Measurements from ENCODE around the gene XRCC2. TPM values are rescaled to one million over a fixed set of nuclear protein-coding genes. Genes with fewer than 3 reads are reported as not detected.

The XRCC2 gene
- total RNA-seq, 1 donor, result 2.4 TPM

DNA sequence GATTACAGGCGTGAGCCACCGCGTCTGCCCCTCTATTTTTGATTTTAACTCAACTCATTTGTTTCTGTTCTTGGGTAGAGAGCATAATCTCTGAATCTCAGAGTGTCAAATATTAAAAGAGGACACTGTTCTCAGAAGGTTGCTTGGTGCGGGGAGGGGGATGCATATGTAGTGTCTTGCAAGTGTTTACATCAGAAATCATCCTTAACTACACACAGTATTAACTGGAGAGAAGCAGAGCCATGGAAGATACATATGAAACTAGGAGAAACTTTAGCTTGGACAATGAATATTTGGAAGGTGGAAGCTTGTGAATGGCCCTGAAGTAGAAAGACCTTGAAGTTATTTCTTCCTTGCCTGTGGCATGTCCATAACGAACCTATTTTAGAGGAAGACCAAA is 57.5 kb downstream of the XRCC2 start:
- no peak for DNase-seq (ENCODE audit: low read depth in 2 of 3, low spot score in 2 of 3)

DNA sequence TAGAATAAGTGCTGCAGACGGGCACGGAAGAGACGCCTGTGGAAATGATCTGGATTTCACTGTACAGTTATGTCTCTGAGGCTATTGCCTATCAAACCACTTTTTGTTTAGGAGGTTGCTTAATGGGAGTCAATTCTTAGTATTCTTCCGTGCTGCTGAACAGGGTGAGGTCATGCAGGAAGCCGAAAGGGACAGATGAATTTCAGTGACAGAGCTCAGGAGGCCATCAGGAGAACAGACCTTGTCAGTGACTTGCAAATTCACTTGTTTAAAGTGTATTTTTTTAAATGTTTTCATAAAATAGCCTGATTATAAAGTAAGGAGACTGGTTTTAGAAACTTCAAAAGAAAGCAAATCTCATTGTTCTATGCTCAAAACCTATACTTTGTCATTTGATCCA is 58.9 kb downstream of the XRCC2 start:
- DNase-seq (ENCODE audit: low read depth in 2 of 3, low spot score in 2 of 3), result no peak

DNA sequence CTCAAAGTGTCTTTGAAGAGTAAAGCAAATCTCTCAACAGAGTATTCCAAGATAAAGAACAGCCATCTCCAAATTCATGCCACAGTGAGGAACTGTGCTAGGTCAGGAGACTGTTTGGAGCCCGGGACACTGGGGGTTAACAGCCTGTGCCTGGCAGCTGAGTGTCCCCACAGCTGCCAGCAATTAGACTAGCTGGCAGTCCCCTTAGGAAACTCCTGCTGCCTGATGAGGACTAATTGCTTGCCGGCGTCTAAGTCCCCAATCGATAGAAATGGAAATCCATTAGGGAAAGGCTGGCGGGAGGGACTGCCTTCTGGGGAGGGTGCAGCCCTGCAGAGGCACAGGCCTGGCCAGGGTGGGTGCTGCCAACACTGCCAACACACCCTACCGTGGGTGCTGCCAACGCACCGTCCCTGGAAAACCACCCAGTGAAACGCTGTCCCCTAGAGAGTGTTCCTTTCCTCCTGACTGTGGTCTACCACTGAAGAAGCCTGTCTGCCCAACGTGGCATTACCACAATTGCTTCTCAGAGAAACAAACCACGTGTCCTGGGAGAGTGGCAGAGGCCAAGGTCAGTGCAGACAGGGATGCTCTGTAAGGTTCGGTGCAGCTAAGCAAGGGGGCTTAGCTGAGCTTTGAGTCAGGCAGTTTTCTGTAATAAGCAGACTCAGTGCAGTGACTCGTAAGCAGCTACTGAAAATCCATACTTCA is 60.8 kb downstream of the XRCC2 start:
- DNase-seq (ENCODE audit: low read depth in 2 of 3, low spot score in 2 of 3), result no peak

DNA sequence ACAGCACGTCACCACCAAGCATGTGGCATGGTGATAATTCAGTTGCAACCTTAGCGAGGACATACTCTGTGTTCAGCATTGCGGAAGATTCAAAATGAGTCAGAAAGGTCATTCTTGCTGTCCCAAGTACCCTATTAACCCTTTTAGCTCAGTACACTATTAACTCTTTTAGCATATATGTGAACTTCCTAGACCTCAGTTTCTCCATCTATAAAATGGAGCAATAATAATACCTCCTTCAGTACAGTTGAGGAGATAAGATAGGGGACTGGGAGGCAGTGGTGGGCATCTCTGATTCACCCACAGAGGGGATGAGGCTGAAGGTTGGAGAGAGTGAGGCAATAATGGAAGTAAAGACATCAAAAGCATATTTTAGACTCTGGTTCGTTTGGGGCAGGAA is 67.3 kb downstream of the XRCC2 start:
- DNase-seq (ENCODE audit: low read depth in 2 of 3, low spot score in 2 of 3), result no peak

DNA sequence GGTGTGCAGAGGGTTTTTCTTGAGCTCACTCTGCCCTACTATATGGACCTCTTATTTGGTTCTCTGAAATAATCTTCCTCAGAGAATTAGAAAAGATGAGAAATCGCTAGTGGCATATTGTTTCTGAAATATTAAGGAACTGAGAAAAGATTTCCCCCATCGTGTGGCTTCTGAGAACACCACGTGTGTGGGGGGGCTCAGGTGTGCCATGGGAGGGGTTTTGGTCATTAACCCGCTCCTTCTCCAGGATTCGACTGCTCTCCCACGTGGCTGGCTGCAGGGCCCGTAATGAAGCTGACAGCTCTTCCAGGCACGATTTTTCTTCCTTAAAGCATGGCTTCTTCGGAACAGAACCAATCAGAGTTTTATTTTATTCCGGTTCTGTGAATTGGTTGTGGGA is 67.7 kb downstream of the XRCC2 start:
- no peak for DNase-seq (ENCODE audit: low read depth in 2 of 3, low spot score in 2 of 3)

DNA sequence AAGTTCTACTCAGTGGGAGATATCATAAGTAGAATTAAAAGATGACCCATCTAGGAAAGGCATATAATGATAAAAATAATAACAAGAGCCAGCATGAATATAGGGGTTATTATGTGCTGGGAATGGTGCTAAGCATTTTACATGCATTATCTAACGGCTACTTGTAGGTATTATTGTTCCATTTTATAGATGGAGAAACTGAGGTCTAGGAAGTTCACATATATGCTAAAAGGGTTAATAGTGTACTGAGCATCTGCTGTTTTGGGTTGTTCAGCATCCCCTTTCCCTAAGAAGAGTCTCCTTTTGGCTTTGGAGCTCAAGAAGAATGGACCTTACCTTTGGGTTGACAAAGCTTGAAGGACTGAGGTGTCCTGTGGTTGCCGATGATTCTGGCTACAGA is 68.9 kb downstream of the XRCC2 start:
- DNase-seq (ENCODE audit: low read depth in 2 of 3, low spot score in 2 of 3), result no peak

DNA sequence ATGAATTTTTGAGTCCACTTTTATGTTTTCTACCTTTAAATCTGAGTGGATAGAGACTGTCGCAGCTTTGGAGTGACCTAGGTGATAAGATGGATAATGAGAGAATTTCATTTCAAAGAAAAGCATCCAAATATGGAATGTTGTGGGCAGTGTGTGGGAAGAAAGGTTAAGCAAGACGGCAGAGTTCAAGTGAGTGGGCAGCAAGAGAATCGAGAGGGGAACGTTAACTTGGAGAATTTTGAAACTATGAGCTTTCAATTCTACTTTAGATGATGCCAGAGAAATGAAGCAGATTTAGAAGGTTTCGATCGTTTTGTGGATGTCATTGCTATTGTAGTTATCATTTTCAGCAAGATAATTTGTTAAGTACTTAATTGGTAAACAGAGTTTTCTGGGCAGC is 73.0 kb downstream of the XRCC2 start:
- DNase-seq (ENCODE audit: low read depth in 2 of 3, low spot score in 2 of 3), result no peak

DNA sequence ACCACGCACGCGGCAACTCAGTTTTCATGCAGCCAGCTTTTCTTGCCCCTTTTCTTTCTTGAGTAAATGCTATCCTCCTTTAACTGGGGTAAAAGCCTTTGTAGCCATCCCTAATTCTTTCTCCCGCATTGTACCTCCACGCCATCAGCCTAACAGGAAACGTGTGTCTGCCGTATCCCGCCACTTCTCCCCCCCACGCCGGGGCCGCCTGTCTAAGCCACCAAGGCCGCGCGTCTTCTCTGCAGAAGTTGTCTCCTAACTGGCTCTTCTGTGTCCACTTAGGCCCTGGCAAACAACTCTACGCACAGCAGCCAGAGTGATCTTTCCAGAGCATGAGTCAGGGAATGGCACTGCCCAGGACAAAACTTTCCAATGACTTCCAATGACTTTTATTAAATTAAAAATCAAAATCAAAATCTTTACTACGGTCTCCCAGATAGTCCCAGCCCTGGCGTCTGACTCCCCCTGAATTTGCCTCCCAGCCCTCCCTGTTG is 74.6 kb downstream of the XRCC2 start:
- DNase-seq (ENCODE audit: low read depth in 2 of 3, low spot score in 2 of 3), result no peak

DNA sequence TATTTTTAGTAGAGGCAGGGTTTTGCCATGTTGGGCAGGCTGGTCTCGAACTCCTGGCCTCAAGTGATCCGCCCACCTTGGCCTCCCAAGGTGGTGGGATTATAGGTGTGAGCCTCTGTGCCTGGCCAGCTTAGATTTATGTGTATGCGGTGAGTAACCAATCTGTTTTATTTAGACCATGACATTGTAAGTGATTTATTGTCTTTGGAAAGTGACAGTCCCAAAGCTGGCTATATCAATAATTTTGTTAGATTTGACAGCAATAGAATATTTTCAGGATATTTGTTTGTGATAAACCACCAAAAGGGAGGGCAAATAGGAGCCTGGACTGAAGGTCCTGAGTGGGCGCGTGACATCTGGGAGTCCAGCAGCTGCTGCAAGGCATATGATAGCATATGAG is 75.7 kb downstream of the XRCC2 start:
- DNase-seq (ENCODE audit: low read depth in 2 of 3, low spot score in 2 of 3), result no peak

DNA sequence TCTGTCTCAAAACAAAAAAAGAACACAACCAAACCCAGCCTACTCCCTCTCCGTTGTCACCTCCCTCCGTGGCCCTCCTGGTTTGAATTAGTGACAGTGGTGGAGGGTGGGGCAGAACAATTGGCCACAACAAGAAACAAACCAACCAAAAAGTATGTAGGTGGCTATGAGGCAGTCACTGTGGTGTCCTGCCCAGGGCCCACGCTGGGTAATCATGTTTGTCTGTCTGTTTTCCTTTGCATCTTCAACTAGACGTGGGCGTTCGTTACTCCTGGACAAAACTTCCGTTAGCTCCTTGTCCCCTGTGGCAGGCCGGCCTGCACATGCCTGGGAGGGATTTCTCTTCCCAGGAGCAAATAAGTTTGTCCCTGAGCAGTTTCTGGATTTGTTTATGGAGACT is 78.4 kb downstream of the XRCC2 start:
- no peak for DNase-seq (ENCODE audit: low read depth in 2 of 3, low spot score in 2 of 3)

DNA sequence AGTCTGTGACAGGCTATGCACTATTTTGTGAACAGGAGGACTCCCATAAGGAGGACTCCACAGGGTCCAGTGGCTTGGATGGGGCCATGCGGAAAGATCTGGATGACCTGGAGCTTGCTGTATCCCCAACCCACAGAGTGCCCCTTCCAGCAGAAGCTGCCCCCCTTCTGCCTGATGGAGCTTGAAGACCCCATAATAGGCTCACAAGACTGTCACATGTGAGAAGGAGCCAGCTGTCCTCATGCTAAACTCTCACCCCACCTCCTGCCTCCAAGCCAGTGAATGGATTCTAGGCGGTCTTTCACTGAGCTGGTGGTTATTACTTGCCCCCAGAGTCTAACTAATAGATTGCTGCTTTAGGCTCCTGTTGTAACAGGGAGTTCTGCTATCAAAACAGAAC is 79.1 kb downstream of the XRCC2 start:
- DNase-seq (ENCODE audit: low read depth in 2 of 3, low spot score in 2 of 3), result no peak

Small RNA genes within 50 kb of the gene (small RNA-seq; reads per million reads assigned to genes)
- gene RF00568, result not detected

Other genes starting within 250 kb of the XRCC2 start
- 33.1 TPM for gene KMT2C, start 240.1 kb downstream of the XRCC2 start, total RNA-seq
- 8.1 TPM for gene ACTR3B, start 83.6 kb upstream of the XRCC2 start, total RNA-seq